ENCODE measurements around the gene STX8.

STX8 gene

GRCh38 chr17:9439851-9440250 lies 135.8 kb downstream of the STX8 start:
- no peak for DNase-seq (ENCODE audit: low spot score)

- DNase-seq (ENCODE audit: low spot score), result no peak
Observed at GRCh38 chr17:9436630-9437029, 139.0 kb downstream of the STX8 start.

- DNase-seq (ENCODE audit: low spot score), result no peak
Observed at GRCh38 chr17:9435165-9435564, 140.5 kb downstream of the STX8 start.

GRCh38 chr17:9434642-9435057 lies 141.0 kb downstream of the STX8 start:
- no peak for DNase-seq (ENCODE audit: low spot score)

GRCh38 chr17:9432934-9433421 lies 142.6 kb downstream of the STX8 start:
- no peak for DNase-seq (ENCODE audit: low spot score)

GRCh38 chr17:9432134-9432885 lies 143.3 kb downstream of the STX8 start:
- DNase-seq (ENCODE audit: low spot score), result no peak

- no peak for DNase-seq (ENCODE audit: low spot score)
Observed at GRCh38 chr17:9431620-9432019, 144.0 kb downstream of the STX8 start.

GRCh38 chr17:9427465-9428315 lies 147.9 kb downstream of the STX8 start:
- DNase-seq (ENCODE audit: low spot score), result no peak

- DNase-seq (ENCODE audit: low spot score), result peak; percentile 45
Observed at GRCh38 chr17:9424071-9424640, 151.5 kb downstream of the STX8 start.

GRCh38 chr17:9421525-9421924 lies 154.1 kb downstream of the STX8 start:
- no peak for DNase-seq (ENCODE audit: low spot score)

GRCh38 chr17:9419932-9420453 lies 155.6 kb downstream of the STX8 start:
- no peak for DNase-seq (ENCODE audit: low spot score)

- no peak for DNase-seq (ENCODE audit: low spot score)
Observed at GRCh38 chr17:9414471-9414870, 161.1 kb downstream of the STX8 start.

- DNase-seq (ENCODE audit: low spot score), result no peak
Observed at GRCh38 chr17:9410737-9411136, 164.9 kb downstream of the STX8 start.

GRCh38 chr17:9410301-9410700 lies 165.3 kb downstream of the STX8 start:
- no peak for DNase-seq (ENCODE audit: low spot score)

GRCh38 chr17:9409878-9410277 lies 165.7 kb downstream of the STX8 start:
- no peak for DNase-seq (ENCODE audit: low spot score)

- peak; percentile 22 for DNase-seq (ENCODE audit: low spot score)
Observed at GRCh38 chr17:9408868-9409829, 166.5 kb downstream of the STX8 start.

- no peak for DNase-seq (ENCODE audit: low spot score)
Observed at GRCh38 chr17:9408381-9408780, 167.2 kb downstream of the STX8 start.

- DNase-seq (ENCODE audit: low spot score), result no peak
Observed at GRCh38 chr17:9406046-9406606, 169.5 kb downstream of the STX8 start.

- no peak for DNase-seq (ENCODE audit: low spot score)
Observed at GRCh38 chr17:9403257-9403656, 172.4 kb downstream of the STX8 start.

- peak; percentile 63 for DNase-seq (ENCODE audit: low spot score)
Observed at GRCh38 chr17:9402590-9403199, 172.9 kb downstream of the STX8 start.

- peak; percentile 41 for DNase-seq (ENCODE audit: low spot score)
Observed at GRCh38 chr17:9401434-9401833, 174.2 kb downstream of the STX8 start.

All from iPS-NIHi11 (cell line).